Breast epithelium (tissue), 3 donors: ENCODE results near the gene ZFAND2A.

Experiments used
- CTCF ChIP-seq, 3 donors: fragments of 450-650 bp; IDR thresholded peaks; one replicate each; pipeline ENCODE4 v1.5.1; 2016 to 2017; ENCODE audit warnings: antibody characterized with exemption in 3 of 3, mild to moderate bottlenecking in 3 of 3, moderate library complexity in 3 of 3
- POLR2A ChIP-seq: fragments of 450-650 bp; IDR thresholded peaks from one replicate; pipeline ENCODE4 v1.6.1; 2016; ENCODE audit warnings: antibody characterized with exemption, mild to moderate bottlenecking, moderate library complexity

GRCh38 chr7:1154172-1154739 lies 5.7 kb downstream of the ZFAND2A start:
- TF ChIP-seq CTCF (IDR thresholded peaks at IDR 0.05), result no peak
- no peak for TF ChIP-seq POLR2A
